Right ventricle myocardium inferior (tissue), 1 donor: ENCODE measurements around the gene ADK. TPM values are rescaled to one million over a fixed set of nuclear protein-coding genes. Genes with fewer than 3 reads are reported as not detected.
"Not testable (repeated sequence)": the region's sequence is repeated elsewhere in the genome, so short reads cannot be mapped to it uniquely, and the experiment has no call there.

Experiments
- ATAC-seq: fragments of 200-7000 bp; cut with Tn5 transposase; one replicate; pipeline ENCODE4 v1.9.1; 2020; ENCODE audit warnings: mild to moderate bottlenecking, moderate library complexity
- DNase-seq: peaks from one replicate; pipeline ENCODE4 v3.0.0; 2021; ENCODE audit errors: missing footprints
- intact Hi-C: fragments of 100-400 bp; cut with DNase I; formaldehyde crosslinking; loops from one replicate; pipeline ENCODE4 v1.11.0; 2022
- total RNA-seq: library from RNA; stranded (reverse); fragmentation: NEBNext Ultra II Directional; extraction: Animal tissue kit (Norgen Biotek cat#: 25700); gene quantifications from one replicate; pipeline ENCODE4 v1.2.1, GENCODE V29; 2021
- donor health status: DM: no; HTN: yes; CAD: no; lungs with severe emphysema.

Gene ADK
- total RNA-seq, 1 donor from 2014 or later: 41.4 TPM

GRCh38 chr10:74138596-74138995 lies 12.4 kb upstream of the ADK start:
- ATAC-seq, DNase-seq, intact Hi-C loops: not testable (repeated sequence)

- intact Hi-C loops: no loop called here
- no peak for ATAC-seq
- DNase-seq: no peak
Measured at GRCh38 chr10:74139981-74140380, 11.0 kb upstream of the ADK start.

GRCh38 chr10:74140553-74140952 lies 10.5 kb upstream of the ADK start:
- ATAC-seq: no peak
- intact Hi-C loops: no loop called here
- DNase-seq: no peak

GRCh38 chr10:74145133-74145532 lies 5.9 kb upstream of the ADK start:
- intact Hi-C loops: no loop called here
- DNase-seq (no peak), ATAC-seq (no peak)

- DNase-seq, intact Hi-C loops, ATAC-seq: not testable (repeated sequence)
Measured at GRCh38 chr10:74146980-74147379, 4.0 kb upstream of the ADK start.

- peak; percentile 65 for ATAC-seq
- peak; percentile 92 for DNase-seq
- intact Hi-C loops: loop anchor here (2.0 to 10.0 kb wide), 3 partner anchors 26 to 1084 kb away; partner anchors contain the start of gene COMTD1
Measured at GRCh38 chr10:74150204-74150989, 624 bp upstream of the ADK start, which contains the start of gene AP3M1. TSS of gene AP3M1 (minus strand) at chr10:74150828. CDS start at chr10:74138379, 12,449 bp downstream.

GRCh38 chr10:74151879-74152722 lies 1.1 kb downstream of the ADK start:
- DNase-seq (no peak), ATAC-seq (no peak)
- intact Hi-C loops: loop anchor here (2.0 to 10.0 kb wide), 3 partner anchors 25 to 1083 kb away; partner anchors contain the start of gene COMTD1

- intact Hi-C loops: loop anchor here (10.0 kb wide), 2 partner anchors 82 to 1082 kb away; partner anchors contain the start of gene COMTD1
- ATAC-seq: no peak
- DNase-seq: no peak
Measured at GRCh38 chr10:74153123-74153522, 2.1 kb downstream of the ADK start.

GRCh38 chr10:74153676-74154075 lies 2.7 kb downstream of the ADK start:
- DNase-seq (no peak), ATAC-seq (no peak)
- intact Hi-C loops: loop anchor here (10.0 kb wide), 2 partner anchors 81 to 1081 kb away; partner anchors contain the start of gene COMTD1

- intact Hi-C loops: loop anchor here (10.0 kb wide), 2 partner anchors 78 to 1078 kb away; partner anchors contain the start of gene COMTD1
- ATAC-seq (peak; percentile 75), DNase-seq (no peak)
Measured at GRCh38 chr10:74156919-74157289, 5.9 kb downstream of the ADK start.

- intact Hi-C loops: no loop called here
- no peak for ATAC-seq
Measured at GRCh38 chr10:74160013-74160412, 9.0 kb downstream of the ADK start.

GRCh38 chr10:74163319-74164068 lies 12.5 kb downstream of the ADK start:
- DNase-seq: no peak
- intact Hi-C loops: no loop called here
- ATAC-seq: no peak

More at GRCh38 chr10:74160013-74160412, 9.0 kb downstream of the ADK start:
- no peak for DNase-seq

- intact Hi-C loops: no loop called here
- ATAC-seq (no peak), DNase-seq (no peak)
Measured at GRCh38 chr10:74164716-74165529, 13.9 kb downstream of the ADK start.

GRCh38 chr10:74165530-74165901 lies 14.5 kb downstream of the ADK start:
- intact Hi-C loops: no loop called here
- ATAC-seq: no peak

GRCh38 chr10:74167443-74167842 lies 16.4 kb downstream of the ADK start:
- intact Hi-C loops: no loop called here
- ATAC-seq (no peak), DNase-seq (no peak)

More at GRCh38 chr10:74165530-74165901, 14.5 kb downstream of the ADK start:
- no peak for DNase-seq

- intact Hi-C loops: no loop called here
- DNase-seq: no peak
- ATAC-seq: no peak
Measured at GRCh38 chr10:74171625-74172024, 20.6 kb downstream of the ADK start.

GRCh38 chr10:74174521-74174920 lies 23.5 kb downstream of the ADK start:
- intact Hi-C loops: no loop called here
- ATAC-seq (no peak), DNase-seq (no peak)
